Endodermal cell (in vitro differentiated cells): ENCODE data around the gene DNMT3A. TPM values are rescaled to one million over a fixed set of nuclear protein-coding genes. Genes with fewer than 3 reads are reported as not detected.

Source experiments
- DNase-seq: peaks from one replicate; pipeline ENCODE4 v3.0.0-alpha.2; 2017
- H3K27ac ChIP-seq: 2 replicates; pipeline ENCODE4 v1.5.1; 2013; ENCODE audit warnings: mild to moderate bottlenecking, low read depth, low read length, moderate library complexity
- H3K27me3 ChIP-seq: 2 replicates; pipeline ENCODE4 v1.6.1; 2013; ENCODE audit warnings: mild to moderate bottlenecking, low read length, moderate library complexity; ENCODE audit not compliant: insufficient read depth, control insufficient read depth, poor library complexity, severe bottlenecking
- H3K36me3 ChIP-seq: 2 replicates; pipeline ENCODE4 v1.7.0; 2013; ENCODE audit warnings: mild to moderate bottlenecking, low read length, moderate library complexity; ENCODE audit not compliant: control insufficient read depth, insufficient read depth
- H3K4me1 ChIP-seq: one replicate; pipeline ENCODE4 v1.7.0; 2013; ENCODE audit warnings: low read length; ENCODE audit not compliant: control insufficient read depth, insufficient read depth
- H3K4me3 ChIP-seq: 2 replicates; pipeline ENCODE4 v1.5.1; 2013; ENCODE audit warnings: mild to moderate bottlenecking, low read length, moderate library complexity
- H3K9ac ChIP-seq: 2 replicates; pipeline ENCODE4 v1.6.1; 2013; ENCODE audit warnings: mild to moderate bottlenecking, low read length, moderate library complexity; ENCODE audit not compliant: poor library complexity, severe bottlenecking; ENCODE audit errors: extremely low read depth
- H3K9me3 ChIP-seq: 2 replicates; pipeline ENCODE4 v1.6.1; 2013; ENCODE audit warnings: mild to moderate bottlenecking, low read length, moderate library complexity; ENCODE audit not compliant: control insufficient read depth
- H3K27ac Mint-ChIP-seq: 2 replicates; pipeline ENCODE4 v1.8.0; 2020; ENCODE audit warnings: mixed read lengths
- H3K27me3 Mint-ChIP-seq: 2 replicates; pipeline ENCODE4 v1.8.0; 2021; ENCODE audit warnings: mild to moderate bottlenecking, mixed read lengths; ENCODE audit not compliant: insufficient read depth
- H3K36me3 Mint-ChIP-seq: 2 replicates; pipeline ENCODE4 v1.8.0; 2020; ENCODE audit warnings: low read depth, mixed read lengths
- H3K4me1 Mint-ChIP-seq: 2 replicates; pipeline ENCODE4 v1.8.0; 2020; ENCODE audit warnings: mixed read lengths
- H3K4me3 Mint-ChIP-seq: 2 replicates; pipeline ENCODE4 v1.8.0; 2020; ENCODE audit warnings: mild to moderate bottlenecking, moderate library complexity, mixed read lengths
- H3K9me3 Mint-ChIP-seq: 2 replicates; pipeline ENCODE4 v1.8.0; 2020; ENCODE audit warnings: mild to moderate bottlenecking, mixed read lengths
- WGBS, 2 experiments: methylation state at CpG; one replicate each; pipeline versions ENCODE4 v1.1.5 to v1.1.7; 2013; ENCODE audit warnings: missing lambda C conversion rate in 2 of 2, mixed read lengths in 1 of 2; ENCODE audit not compliant: insufficient coverage in 1 of 2, insufficient read length in 1 of 2; 5-methylcytosine and 5-hydroxymethylcytosine counted together
- total RNA-seq, 2 donors: library from RNA; stranded (reverse); fragmentation: NEBNext Ultra II Directional in 1 of 2; extraction: Animal tissue kit (Norgen Biotek cat#: 25700) in 1 of 2; gene quantifications; 2 replicates in 1 of 2; 3 replicates in 1 of 2; pipeline ENCODE4 v1.2.1, GENCODE V29; 2021
- TF ChIP-seq, protein P1 (sequence below): fragments of 200-600 bp; sonication (generic); conservative IDR thresholded peaks from 2 replicates; pipeline ENCODE4 v1.5.0; 2021; ENCODE audit warnings: antibody characterized with exemption, mild to moderate bottlenecking

Gene DNMT3A
- total RNA-seq, 2 donors from 2014 or later, result 124 to 139 TPM

DNA sequence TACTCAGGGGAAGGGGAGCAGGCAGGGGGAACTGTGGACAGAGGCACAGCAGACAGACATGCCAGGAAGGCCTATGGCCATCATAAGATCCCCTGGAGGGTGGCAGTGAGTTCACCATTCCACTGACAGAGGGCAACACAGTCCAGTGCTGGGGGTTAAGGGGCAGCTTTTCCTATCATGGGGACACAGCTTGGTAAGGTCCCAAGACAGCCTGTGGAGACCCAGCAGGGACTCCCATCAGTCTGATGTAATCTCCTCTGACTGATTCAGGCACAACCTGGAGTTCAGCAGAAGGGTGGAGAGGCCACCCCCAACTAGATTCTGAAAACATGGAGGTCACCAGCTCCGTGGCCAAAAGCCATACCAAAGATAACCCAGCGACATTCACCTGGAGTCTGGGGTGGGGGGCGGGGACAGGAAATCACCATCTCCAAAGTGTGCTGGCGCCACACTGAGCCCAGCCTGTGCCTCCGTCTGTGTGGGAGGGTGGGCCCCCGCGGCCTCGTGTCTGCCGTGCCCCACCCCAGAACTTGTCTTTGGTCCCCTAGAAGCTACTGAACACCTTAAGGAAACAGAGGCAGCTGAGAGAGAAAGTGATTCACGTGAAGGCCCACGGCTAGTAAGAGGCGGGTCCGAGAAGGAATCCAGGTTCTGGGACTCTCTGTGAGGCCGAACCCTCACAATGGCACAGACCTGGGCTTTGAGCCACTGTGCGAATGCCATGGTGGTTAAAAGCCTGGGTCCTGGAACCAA, 28.6 kb downstream of the DNMT3A start:
- no peaks in the 10 kb centered on the region for H3K27me3 Mint-ChIP-seq
- Histone ChIP-seq H3K9me3 (no peaks in the 10 kb centered on the region), H3K27ac (no peak overlapping the region), H3K4me3 (no peak overlapping the region), H3K27me3 (no peaks in the 10 kb centered on the region), H3K36me3 (no peaks in the 10 kb centered on the region), H3K4me1 (peaks cover 6% of the 10 kb centered on the region), H3K9ac (no peak overlapping the region)
- 81 to 96% methylated on average over 8 to 15 of the region's 15 CpGs for WGBS, 2 experiments
- H3K4me3 Mint-ChIP-seq, result no peak overlapping the region
- peaks cover 18% of the 10 kb centered on the region for H3K4me1 Mint-ChIP-seq
- H3K9me3 Mint-ChIP-seq, result no peaks in the 10 kb centered on the region
- DNase-seq, result no peak
- no peaks in the 10 kb centered on the region for H3K36me3 Mint-ChIP-seq
- no peak overlapping the region for H3K27ac Mint-ChIP-seq
- TF ChIP-seq, protein P1, sequence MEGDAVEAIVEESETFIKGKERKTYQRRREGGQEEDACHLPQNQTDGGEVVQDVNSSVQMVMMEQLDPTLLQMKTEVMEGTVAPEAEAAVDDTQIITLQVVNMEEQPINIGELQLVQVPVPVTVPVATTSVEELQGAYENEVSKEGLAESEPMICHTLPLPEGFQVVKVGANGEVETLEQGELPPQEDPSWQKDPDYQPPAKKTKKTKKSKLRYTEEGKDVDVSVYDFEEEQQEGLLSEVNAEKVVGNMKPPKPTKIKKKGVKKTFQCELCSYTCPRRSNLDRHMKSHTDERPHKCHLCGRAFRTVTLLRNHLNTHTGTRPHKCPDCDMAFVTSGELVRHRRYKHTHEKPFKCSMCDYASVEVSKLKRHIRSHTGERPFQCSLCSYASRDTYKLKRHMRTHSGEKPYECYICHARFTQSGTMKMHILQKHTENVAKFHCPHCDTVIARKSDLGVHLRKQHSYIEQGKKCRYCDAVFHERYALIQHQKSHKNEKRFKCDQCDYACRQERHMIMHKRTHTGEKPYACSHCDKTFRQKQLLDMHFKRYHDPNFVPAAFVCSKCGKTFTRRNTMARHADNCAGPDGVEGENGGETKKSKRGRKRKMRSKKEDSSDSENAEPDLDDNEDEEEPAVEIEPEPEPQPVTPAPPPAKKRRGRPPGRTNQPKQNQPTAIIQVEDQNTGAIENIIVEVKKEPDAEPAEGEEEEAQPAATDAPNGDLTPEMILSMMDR, result no peak

DNA sequence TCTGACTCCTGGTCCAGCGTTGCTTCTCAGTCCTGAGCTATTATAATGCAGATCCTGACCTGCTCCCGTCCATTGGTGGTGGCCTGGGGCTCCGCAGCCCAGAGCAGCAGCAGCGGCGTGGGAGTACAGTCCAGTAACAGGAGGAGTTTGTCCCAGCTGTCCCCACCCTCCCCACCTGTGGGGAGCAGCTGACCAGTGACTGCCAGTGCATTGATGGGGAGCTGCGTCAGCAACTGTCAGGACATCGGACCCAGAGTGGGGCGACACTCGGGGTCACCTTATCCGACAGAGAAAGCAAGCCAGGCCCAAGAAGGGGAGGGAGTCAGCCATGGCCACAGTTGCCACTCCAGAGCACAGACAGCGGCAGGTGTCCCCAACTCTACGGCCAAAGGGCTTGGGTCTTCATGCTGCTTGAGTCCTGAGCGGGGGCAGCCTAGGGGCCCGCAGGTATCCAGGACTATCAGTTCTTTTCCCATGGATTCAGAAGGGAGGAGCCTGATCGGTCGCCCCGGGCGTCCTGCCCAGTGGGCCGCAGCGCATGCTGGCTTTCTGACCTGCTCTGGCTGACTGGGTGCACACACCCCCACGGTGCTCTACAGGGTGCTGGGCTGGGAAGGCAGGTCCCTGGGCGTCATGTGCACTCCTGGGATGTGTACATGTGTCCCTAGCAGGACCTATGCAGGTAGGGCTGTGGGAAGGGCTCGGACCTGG, 29.7 kb downstream of the DNMT3A start:
- Mint-ChIP-seq H3K27me3 (no peaks in the 10 kb centered on the region), H3K9me3 (no peaks in the 10 kb centered on the region), H3K4me1 (peaks cover 18% of the 10 kb centered on the region), H3K36me3 (no peaks in the 10 kb centered on the region), H3K4me3 (no peak overlapping the region), H3K27ac (no peak overlapping the region)
- Histone ChIP-seq H3K36me3 (no peaks in the 10 kb centered on the region), H3K9me3 (no peaks in the 10 kb centered on the region), H3K27ac (no peak overlapping the region), H3K4me3 (no peak overlapping the region), H3K9ac (no peak overlapping the region), H3K27me3 (no peaks in the 10 kb centered on the region), H3K4me1 (peaks cover 6% of the 10 kb centered on the region)
- WGBS, 2 experiments, result 76 to 85% methylated on average over 19 to 23 of the region's 23 CpGs
- TF ChIP-seq, protein P1, result no peak
- peak; percentile 68 for DNase-seq

GRCh38 chr2:25310965-25311864, 30.5 kb downstream of the DNMT3A start:
- Mint-ChIP-seq H3K4me3 (peak overlapping the region; percentile 11), H3K9me3 (no peaks in the 10 kb centered on the region), H3K27me3 (no peaks in the 10 kb centered on the region), H3K27ac (peak overlapping the region; percentile 18), H3K36me3 (no peaks in the 10 kb centered on the region), H3K4me1 (peaks cover 18% of the 10 kb centered on the region)
- no peaks in the 10 kb centered on the region for H3K36me3 ChIP-seq
- DNase-seq, result peak; percentile 88
- H3K27ac ChIP-seq, result no peak overlapping the region
- TF ChIP-seq, protein P1, result no peak
- no peak overlapping the region for H3K9ac ChIP-seq
- WGBS, 2 experiments, result 79 to 83% methylated on average over 2 to 9 of the region's 14 CpGs
- H3K4me1 ChIP-seq, result peaks cover 6% of the 10 kb centered on the region
- H3K4me3 ChIP-seq, result no peak overlapping the region
- H3K27me3 ChIP-seq, result no peaks in the 10 kb centered on the region
- H3K9me3 ChIP-seq, result no peaks in the 10 kb centered on the region
